Stimulated activated CD8-positive, alpha-beta memory T cell treated with anti-CD3 and anti-CD28 coated beads, Interleukin-15, amount 100 ng/mL, for 4 hours (primary cell): ENCODE results near the gene MYADML2.
"Not testable (repeated sequence)": the region's sequence is repeated elsewhere in the genome, so short reads cannot be mapped to it uniquely, and the experiment has no call there.

Experiments used
- DNase-seq, 2 donors: peaks; one replicate each; pipeline ENCODE4 v3.0.0-alpha.2; 2020; ENCODE audit warnings: low read depth in 2 of 2

The MYADML2 gene

GRCh38 chr17:81925860-81926450 lies 21.1 kb downstream of the MYADML2 start:
- no peak for DNase-seq

GRCh38 chr17:81924557-81925532 lies 22.2 kb downstream of the MYADML2 start:
- DNase-seq = no peak

GRCh38 chr17:81923302-81924260 lies 23.5 kb downstream of the MYADML2 start:
- DNase-seq = no peak

GRCh38 chr17:81922566-81923301 lies 24.3 kb downstream of the MYADML2 start:
- DNase-seq = no peak

- DNase-seq = no peak
These were observed 25.0 kb downstream of the MYADML2 start for GRCh38 chr17:81921996-81922565.

- DNase-seq = no peak
These were observed 25.5 kb downstream of the MYADML2 start for GRCh38 chr17:81921537-81921862.

DNA sequence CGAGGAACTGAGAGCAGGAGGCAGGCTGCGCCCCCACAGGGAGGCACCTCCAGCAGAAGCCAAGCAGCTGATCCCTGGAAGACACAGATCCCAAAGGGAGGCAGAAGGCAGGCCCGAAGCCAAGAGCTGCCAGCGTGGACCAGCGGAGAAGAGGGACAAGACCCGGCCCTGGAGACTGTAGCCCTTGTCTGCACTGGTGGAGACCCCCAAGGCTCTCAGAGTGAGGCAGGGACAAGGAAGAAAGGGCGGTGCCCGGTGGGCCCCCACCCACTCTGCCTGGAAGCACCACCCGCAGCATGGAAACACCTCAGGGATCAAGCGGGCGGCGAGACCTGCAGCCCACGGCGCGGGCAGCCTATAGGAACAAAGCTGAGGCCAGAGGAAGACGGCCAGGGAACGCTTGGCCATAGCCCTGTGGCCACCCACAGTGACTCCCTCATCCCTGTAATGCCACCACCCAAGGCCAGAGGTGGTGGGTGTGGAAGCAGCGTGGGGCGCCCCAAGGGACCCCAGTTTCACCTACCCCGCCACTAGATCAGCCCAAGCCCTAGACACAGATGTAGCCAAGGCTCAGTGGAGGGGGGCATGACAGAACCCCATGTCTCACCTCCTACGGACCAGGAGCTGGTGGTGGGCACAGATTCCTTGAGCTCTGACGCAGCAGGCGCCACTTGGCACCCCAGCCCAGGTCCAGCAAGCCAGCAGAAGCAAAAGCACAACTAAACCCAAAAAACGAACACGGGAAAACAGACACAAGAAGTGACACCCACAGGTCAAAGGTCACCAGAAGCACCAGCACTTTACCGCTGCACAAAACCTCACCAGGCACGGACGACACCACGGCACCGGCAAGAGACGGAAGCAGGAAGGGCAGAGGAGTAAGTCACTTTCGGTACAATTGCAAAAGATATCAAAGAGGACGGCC lies 26.2 kb downstream of the MYADML2 start:
- DNase-seq = no peak

DNA sequence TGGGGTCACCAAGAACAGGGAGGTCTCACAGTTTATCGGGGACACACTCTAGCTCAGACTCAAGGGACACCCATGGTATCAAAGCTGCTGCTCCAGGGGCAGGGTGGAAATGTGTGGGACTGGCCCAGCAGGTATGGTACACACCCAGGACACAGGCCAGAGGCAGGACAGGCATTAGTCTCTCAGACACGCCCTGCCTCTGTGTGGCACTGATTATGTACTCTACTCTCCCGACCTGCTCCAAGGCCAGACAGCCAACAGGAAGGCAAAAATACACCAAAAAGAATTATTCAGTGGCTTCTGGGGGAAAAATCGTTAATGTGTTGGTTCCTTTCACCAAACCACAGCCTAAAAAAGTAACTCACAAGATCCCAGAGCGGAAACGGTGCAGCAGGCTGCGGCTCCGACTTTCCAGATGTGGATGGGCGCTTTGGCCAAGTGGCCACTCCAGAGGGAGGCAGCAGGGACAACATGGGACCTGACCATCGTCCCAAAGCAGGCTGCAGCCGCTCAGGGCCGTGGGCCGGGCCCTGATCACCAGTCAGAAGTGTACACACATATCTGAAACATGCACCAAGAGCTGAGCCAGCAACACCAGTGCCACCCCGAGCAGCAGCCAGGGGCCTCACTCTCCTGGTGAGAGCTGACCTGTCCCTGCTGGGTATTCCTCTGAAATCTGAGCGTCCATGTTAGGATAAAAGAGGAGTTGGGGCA lies 28.0 kb downstream of the MYADML2 start:
- DNase-seq = no peak

DNA sequence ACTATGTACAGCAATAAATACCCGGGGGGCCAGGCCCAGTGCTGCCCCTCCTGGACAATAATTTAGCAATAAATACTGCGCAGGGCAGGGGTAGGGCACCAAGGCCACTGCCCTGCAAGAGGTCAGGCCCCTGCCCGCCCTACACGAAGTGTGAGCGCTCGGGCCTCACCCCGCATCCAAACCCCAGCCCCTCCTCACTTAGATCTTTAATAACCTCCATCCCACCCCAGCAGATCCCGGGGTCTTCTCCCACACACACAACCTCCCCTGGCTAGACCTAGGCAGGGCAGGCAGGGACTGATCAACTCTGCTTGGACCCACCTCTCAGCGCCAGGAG lies 28.7 kb downstream of the MYADML2 start:
- DNase-seq = not testable (repeated sequence)

GRCh38 chr17:81917565-81918332 lies 29.3 kb downstream of the MYADML2 start, which contains the start of gene SIRT7:
Gene SIRT7, minus strand, starts transcription at chr17:81918176. Its CDS starts 45 bp downstream, at chr17:81918131.
- peak; percentile 60 to 72 for DNase-seq

DNA sequence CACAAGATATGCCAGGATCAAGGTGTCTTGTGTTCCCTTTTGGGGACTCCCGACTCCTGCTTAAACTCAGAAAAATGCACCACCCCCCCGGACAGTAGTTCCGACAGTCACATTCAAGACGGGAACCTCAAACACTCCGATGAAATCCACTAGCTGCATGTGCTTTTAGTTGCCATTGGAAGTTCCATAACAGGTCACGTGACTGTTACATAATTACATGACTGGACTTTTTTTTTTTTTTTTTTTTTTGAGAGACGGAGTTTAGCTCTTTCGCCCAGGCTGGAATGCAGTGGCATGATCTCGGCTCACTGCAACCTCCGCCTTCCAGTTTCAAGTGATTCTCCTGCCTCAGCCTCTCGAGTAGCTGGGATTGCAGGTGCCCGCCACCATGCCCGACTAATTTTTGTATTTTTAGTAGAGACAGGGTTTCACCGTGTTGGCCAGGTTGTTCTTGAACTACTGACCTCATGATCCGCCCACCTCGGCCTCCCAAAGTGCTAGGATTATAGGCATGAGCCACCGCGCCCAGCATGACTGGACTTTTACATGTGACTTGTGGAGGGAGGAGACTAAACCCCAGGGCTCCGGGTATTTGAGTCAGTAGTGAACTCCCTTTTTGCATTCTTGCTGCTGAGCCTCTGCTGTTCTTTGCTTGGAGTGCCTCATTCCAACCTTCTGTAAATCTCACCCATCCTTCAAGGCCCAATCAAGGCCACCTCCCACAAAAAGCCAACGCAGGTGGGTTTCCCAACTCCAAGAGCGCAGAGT lies 30.6 kb downstream of the MYADML2 start:
- no peak for DNase-seq

DNA sequence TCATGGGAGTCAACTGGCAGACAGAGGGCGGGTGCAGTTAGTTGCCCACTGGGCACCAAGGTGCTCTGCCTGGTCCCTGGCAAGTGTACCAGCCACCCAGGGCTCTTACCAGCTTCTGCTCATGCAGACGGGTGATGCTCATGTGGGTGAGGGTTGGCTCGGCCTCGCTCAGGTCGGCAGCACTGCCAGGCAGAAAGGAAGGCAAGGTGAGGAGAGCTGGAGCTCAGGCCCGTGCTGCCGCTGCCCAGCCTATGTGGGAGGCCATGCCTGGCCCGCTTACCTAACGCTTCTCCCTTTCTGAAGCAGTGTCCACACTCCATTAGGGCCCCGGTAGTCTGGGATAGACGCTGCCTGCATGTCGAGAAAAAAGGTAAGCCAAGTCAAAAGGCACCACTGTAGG lies 31.7 kb downstream of the MYADML2 start:
- no peak for DNase-seq

DNA sequence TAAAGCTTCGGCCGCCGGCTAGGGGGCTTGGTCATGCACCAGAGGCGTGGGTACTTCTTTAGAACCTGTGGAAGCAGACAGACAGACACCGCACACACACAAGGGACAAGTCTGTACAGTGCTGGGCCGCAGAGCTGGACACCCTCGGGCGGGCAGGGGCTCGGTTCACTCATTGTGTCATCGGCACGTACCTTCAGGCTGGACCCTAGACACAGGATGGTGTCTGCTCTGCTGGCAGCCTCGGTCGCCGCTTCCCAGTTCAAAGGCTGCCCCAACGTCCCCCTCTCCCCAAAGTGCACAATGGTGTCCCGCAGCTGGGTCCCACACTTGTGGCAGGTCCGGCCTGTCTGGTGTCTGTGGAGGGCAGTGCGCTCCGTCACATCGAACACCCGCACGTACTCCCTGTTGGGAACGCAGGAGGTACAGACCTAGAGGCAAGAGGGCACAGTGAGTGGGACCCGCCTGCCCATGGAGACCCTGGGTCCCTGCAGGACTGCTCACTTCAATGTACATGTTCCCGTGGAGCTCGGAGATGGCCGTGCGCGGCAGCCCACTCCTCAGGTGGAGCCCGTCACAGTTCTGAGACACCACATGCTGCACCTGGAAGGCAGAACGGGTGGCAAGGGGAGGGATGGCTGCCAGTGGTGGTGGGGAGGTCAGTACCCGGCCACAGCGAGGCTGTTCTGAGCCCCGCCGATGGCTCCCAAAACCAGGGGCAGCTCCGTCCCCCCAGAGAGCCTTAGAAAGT lies 32.8 kb downstream of the MYADML2 start:
- no peak for DNase-seq

DNA sequence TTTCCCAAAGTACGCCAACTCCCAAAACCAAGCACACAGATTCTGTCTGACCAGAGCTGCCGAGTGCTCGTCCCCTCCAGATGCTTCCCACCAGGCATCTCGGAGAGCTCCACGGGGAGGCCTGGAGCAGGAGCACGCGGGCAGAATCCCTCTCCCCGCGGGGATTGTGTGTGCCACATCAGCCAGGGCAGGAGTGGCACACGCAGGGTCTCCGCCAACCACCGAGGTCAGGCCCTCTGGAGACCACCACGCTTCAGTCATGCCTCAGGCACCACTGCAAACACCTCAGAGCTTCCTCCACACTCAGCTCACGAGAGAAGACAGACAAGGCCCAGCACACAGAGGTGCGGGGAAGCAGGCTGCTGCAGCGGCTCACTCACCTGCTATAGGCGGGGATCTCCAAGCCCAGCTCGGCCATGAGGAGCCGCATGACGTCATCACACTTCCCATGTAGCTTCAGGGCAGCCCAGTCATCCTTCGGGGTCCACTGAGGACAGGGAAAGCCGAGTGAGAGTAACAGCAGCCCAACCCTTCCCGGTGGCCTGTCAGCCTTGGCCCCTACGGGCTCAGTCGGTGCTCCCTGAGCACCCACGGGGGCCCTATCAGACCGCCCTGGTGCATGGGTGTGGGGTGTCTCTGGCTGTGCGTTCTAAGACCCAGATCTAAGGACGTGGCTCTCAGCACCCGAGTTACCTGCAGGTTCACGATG lies 33.5 kb downstream of the MYADML2 start:
- no peak for DNase-seq

DNA sequence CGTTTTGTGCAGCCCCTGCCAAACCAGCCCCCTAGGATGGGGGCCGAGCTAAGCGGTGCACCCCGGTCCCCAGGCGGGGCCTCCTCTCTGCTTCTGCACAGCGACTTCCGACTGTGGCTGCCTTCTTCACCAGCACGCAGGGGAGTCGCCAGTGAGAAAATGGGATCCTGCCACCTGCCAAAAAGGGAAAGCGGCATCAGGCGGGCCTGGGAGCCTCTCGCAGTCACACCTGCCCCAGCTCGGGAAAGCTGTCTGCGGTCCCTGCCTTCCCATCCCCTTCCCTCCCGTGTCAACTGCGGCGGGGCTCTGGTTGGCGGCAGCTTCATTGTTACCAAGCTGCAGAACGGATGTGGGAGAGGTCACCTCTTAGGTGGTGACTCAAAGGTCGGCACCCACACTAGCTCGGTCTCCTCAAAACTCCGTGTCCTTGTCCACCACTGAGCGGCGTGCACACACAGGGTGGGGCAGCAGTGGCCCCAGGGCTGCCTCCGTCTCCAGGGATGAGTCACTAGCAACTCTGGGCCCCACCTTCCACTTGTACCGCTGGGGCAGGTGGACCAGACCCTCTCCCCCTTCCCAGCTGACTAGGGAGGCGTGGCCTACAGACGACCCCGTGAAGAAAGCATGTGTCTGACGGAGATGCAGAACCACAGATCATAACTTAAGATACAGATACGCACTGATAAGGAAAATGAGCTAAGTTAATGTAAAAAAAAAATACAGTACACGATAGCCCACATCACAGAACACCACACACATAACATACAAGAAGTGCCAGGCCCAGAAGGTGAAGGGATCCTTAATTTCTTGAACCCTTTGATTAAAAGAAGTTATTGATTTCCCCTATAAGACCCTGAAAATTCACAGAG lies 34.4 kb downstream of the MYADML2 start:
- DNase-seq = no peak
